ENCODE results near the gene RNU1-2. TPM values are rescaled to one million over a fixed set of nuclear protein-coding genes. Genes with fewer than 3 reads are reported as not detected.
"Not testable (repeated sequence)": the region's sequence is repeated elsewhere in the genome, so short reads cannot be mapped to it uniquely, and the experiment has no call there.

The RNU1-2 gene
- total RNA-seq, 1 donor from 2014 or later = 3,598 TPM

GRCh38 chr1:16886860-16887605 lies 8.7 kb upstream of the RNU1-2 start:
- TF ChIP-seq CTCF (IDR thresholded peaks at IDR 0.05; ENCODE audit: partially characterized antibody, unreplicated experiment) = no peak
- peaks cover 8% of the 10 kb centered on the region for H3K4me1 Mint-ChIP-seq (ENCODE audit: low read depth, unreplicated experiment)

DNA sequence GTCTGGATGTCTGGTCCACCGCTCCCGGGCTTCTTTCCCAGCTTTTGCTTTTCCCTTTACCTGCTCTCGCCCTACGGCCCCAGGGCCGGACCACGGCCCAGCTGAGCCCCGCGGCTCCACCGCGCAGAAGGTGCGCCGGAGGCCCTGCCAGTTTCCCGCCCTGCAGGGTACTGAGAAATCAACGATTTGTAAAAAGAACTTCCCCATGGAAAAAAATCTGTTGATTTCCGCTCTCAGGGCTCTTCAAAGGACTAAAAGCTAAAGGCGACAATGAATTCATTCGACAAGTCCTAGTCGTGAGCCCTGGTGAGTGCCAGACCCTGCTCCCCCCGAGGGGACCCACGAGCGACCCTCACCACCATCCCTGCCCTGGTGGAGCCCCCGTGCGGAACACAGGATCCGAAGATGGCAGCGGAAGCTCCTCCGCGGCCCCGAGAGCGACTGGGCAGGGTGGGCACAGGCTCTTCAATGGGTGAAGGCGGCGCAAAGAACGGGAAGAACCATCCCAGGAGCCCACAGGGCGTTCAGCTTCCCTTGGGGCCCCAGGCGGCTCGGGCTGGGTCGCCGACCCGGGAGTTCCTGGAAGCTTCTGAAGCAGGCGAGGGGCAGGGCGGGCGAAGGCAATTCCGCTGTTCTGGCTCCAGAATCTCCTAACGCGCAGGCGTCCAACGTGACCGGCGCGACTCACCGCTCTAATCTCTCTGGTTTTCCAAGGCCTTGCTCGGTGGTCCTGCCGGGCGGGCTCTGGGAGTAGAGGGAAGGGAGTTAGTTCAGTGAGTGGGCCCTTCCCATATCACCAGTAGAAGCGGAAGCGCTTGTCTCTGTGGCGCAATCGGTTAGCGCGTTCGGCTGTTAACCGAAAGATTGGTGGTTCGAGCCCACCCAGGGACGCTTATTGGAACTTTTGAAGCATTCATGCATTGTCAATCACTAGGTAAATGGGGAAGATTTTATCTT lies 6.6 kb upstream of the RNU1-2 start:
- no peak for TF ChIP-seq CTCF (IDR thresholded peaks at IDR 0.05; ENCODE audit: partially characterized antibody, unreplicated experiment)
- H3K36me3 Mint-ChIP-seq (ENCODE audit: unreplicated experiment) = no peaks in the 10 kb centered on the region
- H3K4me1 Mint-ChIP-seq (ENCODE audit: low read depth, unreplicated experiment) = peaks cover 9% of the 10 kb centered on the region
- peak overlapping the region; percentile 84 for H3K4me3 Mint-ChIP-seq (ENCODE audit: unreplicated experiment)
- H3K27ac Mint-ChIP-seq (ENCODE audit: unreplicated experiment) = peak overlapping the region; percentile 96
- peaks cover 8% of the 10 kb centered on the region for H3K27me3 Mint-ChIP-seq (ENCODE audit: unreplicated experiment)
- H3K9me3 Mint-ChIP-seq (ENCODE audit: unreplicated experiment) = peaks cover 9% of the 10 kb centered on the region
- DNase-seq = peak; percentile 94

More at GRCh38 chr1:16886860-16887605, 8.7 kb upstream of the RNU1-2 start:
- peaks cover 10% of the 10 kb centered on the region for H3K27me3 Mint-ChIP-seq (ENCODE audit: unreplicated experiment)
- H3K4me3 Mint-ChIP-seq (ENCODE audit: unreplicated experiment) = no peak overlapping the region
- H3K27ac Mint-ChIP-seq (ENCODE audit: unreplicated experiment) = no peak overlapping the region
- peaks cover 9% of the 10 kb centered on the region for H3K9me3 Mint-ChIP-seq (ENCODE audit: unreplicated experiment)
- H3K36me3 Mint-ChIP-seq (ENCODE audit: unreplicated experiment) = no peaks in the 10 kb centered on the region
- DNase-seq = no peak

DNA sequence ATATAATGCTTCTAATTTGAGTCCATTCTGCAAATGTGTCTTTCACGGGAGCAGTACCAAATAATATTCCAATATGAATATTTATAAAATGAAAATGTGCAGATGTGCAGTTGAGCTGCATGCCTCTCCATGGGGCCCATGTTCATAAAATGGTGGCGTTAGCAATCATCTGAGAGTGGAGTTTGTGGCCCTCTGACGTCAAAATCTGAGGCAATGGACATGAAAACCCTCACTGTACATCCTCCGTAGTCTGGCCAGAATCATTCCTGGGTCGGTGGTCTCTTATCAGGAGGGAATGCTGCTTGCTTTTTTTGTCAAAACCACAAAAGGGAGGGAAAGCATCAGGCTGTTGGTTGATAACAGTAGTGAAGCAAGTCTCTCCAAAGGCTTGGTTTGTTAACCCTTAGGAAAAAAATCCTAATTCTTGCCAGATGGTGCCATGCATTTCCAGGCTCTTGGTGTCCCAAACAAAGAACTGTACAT lies 5.2 kb upstream of the RNU1-2 start:
- peak overlapping the region; percentile 84 for H3K4me3 Mint-ChIP-seq (ENCODE audit: unreplicated experiment)
- not testable (repeated sequence) for H3K36me3 Mint-ChIP-seq (ENCODE audit: unreplicated experiment); H3K27me3 Mint-ChIP-seq (ENCODE audit: unreplicated experiment); H3K27ac Mint-ChIP-seq (ENCODE audit: unreplicated experiment); DNase-seq
- H3K4me1 Mint-ChIP-seq (ENCODE audit: low read depth, unreplicated experiment) = peaks cover 15% of the 10 kb centered on the region
- H3K9me3 Mint-ChIP-seq (ENCODE audit: unreplicated experiment) = peaks cover 15% of the 10 kb centered on the region

DNA sequence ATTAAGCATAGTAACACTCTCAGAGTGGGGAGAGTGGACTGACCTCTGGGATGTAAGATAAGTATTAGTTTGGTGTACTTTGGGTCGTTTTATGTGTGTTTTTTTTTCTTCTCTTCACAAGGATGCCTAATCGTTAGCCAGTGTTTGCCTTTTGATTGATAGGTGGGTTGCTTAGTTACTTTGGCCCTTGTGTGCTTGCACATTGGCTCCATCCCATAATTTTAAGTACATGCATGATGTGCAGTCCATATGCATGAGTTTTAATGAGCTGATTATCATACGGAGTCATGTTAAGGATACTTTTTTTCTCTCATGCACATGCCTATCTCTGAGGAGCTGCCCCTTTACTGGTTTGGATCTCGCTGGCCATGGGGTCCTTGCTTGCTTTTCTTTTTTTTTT lies 4.7 kb upstream of the RNU1-2 start:
- not testable (repeated sequence) for H3K36me3 Mint-ChIP-seq (ENCODE audit: unreplicated experiment); H3K27ac Mint-ChIP-seq (ENCODE audit: unreplicated experiment); DNase-seq
- Mint-ChIP-seq H3K27me3 (ENCODE audit: unreplicated experiment) (peaks cover 12% of the 10 kb centered on the region), H3K9me3 (ENCODE audit: unreplicated experiment) (peaks cover 19% of the 10 kb centered on the region), H3K4me1 (ENCODE audit: low read depth, unreplicated experiment) (peaks cover 15% of the 10 kb centered on the region), H3K4me3 (ENCODE audit: unreplicated experiment) (peak overlapping the region; percentile 45)

- H3K36me3 Mint-ChIP-seq (ENCODE audit: unreplicated experiment); H3K27ac Mint-ChIP-seq (ENCODE audit: unreplicated experiment); DNase-seq; H3K4me3 Mint-ChIP-seq (ENCODE audit: unreplicated experiment): not testable (repeated sequence)
- H3K27me3 Mint-ChIP-seq (ENCODE audit: unreplicated experiment) = peaks cover 16% of the 10 kb centered on the region
- peaks cover 26% of the 10 kb centered on the region for H3K9me3 Mint-ChIP-seq (ENCODE audit: unreplicated experiment)
- H3K4me1 Mint-ChIP-seq (ENCODE audit: low read depth, unreplicated experiment) = peaks cover 21% of the 10 kb centered on the region
Observed at GRCh38 chr1:16892978-16893525, 2.7 kb upstream of the RNU1-2 start.

- not testable (repeated sequence) for DNase-seq; H3K36me3 Mint-ChIP-seq (ENCODE audit: unreplicated experiment); H3K4me3 Mint-ChIP-seq (ENCODE audit: unreplicated experiment)
- Mint-ChIP-seq H3K4me1 (ENCODE audit: low read depth, unreplicated experiment) (peaks cover 18% of the 10 kb centered on the region), H3K27ac (ENCODE audit: unreplicated experiment) (peak overlapping the region; percentile 60), H3K27me3 (ENCODE audit: unreplicated experiment) (peaks cover 16% of the 10 kb centered on the region), H3K9me3 (ENCODE audit: unreplicated experiment) (peaks cover 25% of the 10 kb centered on the region)
Observed at GRCh38 chr1:16893796-16894195, 2.0 kb upstream of the RNU1-2 start.

DNA sequence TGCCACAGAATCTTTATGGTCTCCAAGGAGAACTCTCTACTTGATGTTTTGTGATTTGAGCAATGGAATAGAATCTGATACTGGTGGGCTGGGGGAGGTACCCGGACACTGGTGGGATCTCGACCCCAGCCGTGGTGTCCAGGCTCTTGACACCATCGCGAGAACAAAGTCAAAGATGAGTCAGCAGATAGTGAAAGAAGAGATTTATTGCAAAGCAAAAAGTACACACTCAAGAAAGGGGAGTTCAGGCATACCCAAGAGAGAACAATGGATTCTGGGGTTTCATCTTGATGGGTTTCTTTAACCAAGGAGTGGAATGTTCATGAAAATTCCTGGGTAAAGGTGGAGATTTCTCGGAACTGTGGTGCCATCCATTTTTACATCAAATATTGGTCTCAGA lies 1.4 kb upstream of the RNU1-2 start:
- H3K9me3 Mint-ChIP-seq (ENCODE audit: unreplicated experiment) = peaks cover 24% of the 10 kb centered on the region

DNA sequence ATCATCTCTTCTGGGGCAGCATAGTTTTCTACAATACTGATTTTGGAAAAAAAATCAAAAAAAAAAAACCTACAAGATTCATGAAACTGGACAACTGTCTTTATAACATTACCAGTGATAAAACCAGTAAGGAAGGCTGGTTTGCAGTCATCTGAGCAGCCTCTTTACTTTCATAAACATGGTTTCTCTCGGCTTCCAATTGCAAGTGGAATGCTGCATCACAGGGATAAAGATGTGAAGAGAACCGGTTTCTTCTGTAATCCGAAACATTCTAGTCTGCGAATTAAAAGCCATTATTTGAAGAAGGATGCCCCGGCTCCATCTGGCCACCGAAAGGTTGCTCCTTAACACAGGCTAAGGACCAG lies 565 bp upstream of the RNU1-2 start:
- Mint-ChIP-seq H3K9me3 (ENCODE audit: unreplicated experiment) (peaks cover 17% of the 10 kb centered on the region), H3K4me3 (ENCODE audit: unreplicated experiment) (peak overlapping the region; percentile 84), H3K27ac (ENCODE audit: unreplicated experiment) (peak overlapping the region; percentile 100), H3K4me1 (ENCODE audit: low read depth, unreplicated experiment) (peaks cover 13% of the 10 kb centered on the region)
- not testable (repeated sequence) for H3K36me3 Mint-ChIP-seq (ENCODE audit: unreplicated experiment); DNase-seq; H3K27me3 Mint-ChIP-seq (ENCODE audit: unreplicated experiment)

More for the DNA sequence above, 1.4 kb upstream of the RNU1-2 start:
- DNase-seq; H3K36me3 Mint-ChIP-seq (ENCODE audit: unreplicated experiment): not testable (repeated sequence)
- peak overlapping the region; percentile 35 for H3K4me3 Mint-ChIP-seq (ENCODE audit: unreplicated experiment)
- peaks cover 18% of the 10 kb centered on the region for H3K4me1 Mint-ChIP-seq (ENCODE audit: low read depth, unreplicated experiment)
- H3K27ac Mint-ChIP-seq (ENCODE audit: unreplicated experiment) = peak overlapping the region; percentile 100
- peaks cover 14% of the 10 kb centered on the region for H3K27me3 Mint-ChIP-seq (ENCODE audit: unreplicated experiment)

GRCh38 chr1:16896316-16897055 lies 706 bp downstream of the RNU1-2 start:
- H3K27me3 Mint-ChIP-seq (ENCODE audit: unreplicated experiment); H3K36me3 Mint-ChIP-seq (ENCODE audit: unreplicated experiment); DNase-seq: not testable (repeated sequence)
- peak overlapping the region; percentile 100 for H3K27ac Mint-ChIP-seq (ENCODE audit: unreplicated experiment)
- peaks cover 19% of the 10 kb centered on the region for H3K9me3 Mint-ChIP-seq (ENCODE audit: unreplicated experiment)
- peaks cover 20% of the 10 kb centered on the region for H3K4me1 Mint-ChIP-seq (ENCODE audit: low read depth, unreplicated experiment)
- H3K4me3 Mint-ChIP-seq (ENCODE audit: unreplicated experiment) = peak overlapping the region; percentile 84

Measured in glutamatergic neuron (in vitro differentiated cells).